ENCODE results near the gene LRFN3. TPM values are rescaled to one million over a fixed set of nuclear protein-coding genes. Genes with fewer than 3 reads are reported as not detected.

Gene LRFN3
- total RNA-seq, 4 donors from 2014 or later = 12.1 to 48.6 (median 16.6) TPM

DNA sequence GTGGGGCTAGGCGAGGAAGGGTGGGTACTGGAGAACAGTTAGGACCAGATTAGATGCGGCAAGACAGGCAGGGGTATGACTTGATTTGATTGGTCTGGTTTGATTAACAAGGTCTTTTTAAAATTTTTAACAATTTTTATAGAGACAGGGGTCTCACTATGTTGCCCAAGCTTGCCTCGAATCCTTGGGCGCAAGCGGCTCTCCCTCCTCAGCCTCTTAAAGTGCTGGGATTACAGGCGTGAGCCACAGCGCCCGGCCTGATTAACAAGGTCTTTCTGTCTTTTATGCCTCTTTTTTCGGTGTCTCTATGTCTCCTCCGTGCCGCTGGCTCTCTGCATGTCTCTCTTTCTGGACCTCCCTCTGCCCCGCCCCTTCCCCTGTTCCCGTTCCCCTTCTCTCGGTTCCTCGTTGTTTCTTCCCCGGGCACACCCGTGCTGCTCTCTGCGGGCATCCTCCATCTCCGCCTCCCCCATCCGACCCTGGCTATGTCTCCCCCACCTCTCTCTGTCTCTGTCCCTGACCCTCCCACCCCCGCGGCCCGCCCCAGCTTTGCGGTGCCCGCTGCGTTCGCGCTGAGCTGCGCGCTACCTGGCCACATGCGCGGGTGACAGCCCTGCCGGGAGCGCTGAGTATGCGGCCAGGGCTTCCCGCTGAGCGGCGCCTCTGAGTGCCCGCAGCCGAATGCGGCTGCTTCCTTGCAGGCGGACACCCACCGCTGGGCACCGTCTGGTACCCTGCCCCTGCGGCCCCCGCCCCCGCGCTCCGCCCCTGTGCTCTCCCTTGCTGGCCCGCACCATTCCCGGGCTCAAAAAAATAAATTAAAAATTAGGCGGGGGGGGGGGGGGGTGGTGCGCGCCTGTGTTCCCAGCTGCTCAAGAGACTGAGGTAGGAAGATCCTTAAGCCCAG is 50.7 kb downstream of the LRFN3 start:
- Histone ChIP-seq H3K27ac (no peak overlapping the region), H3K36me3 (no peaks in the 10 kb centered on the region), H3K4me3 (peak overlapping the region in 2 of 4 donors; percentile 27 to 40), H3K9me3 (no peaks in the 10 kb centered on the region), H3K4me1 (peaks cover 0 to 11% (median 10%) of the 10 kb centered on the region in 4 donors), H3K27me3 (peaks cover 38% of the 10 kb centered on the region)
- TF ChIP-seq POLR2A (IDR thresholded peaks at IDR 0.05) (no peak), POLR2AphosphoS5 (IDR thresholded peaks at IDR 0.05) (no peak), EP300 (IDR thresholded peaks at IDR 0.05; ENCODE audit: low read depth) (no peak)
- TF ChIP-seq, protein P1, sequence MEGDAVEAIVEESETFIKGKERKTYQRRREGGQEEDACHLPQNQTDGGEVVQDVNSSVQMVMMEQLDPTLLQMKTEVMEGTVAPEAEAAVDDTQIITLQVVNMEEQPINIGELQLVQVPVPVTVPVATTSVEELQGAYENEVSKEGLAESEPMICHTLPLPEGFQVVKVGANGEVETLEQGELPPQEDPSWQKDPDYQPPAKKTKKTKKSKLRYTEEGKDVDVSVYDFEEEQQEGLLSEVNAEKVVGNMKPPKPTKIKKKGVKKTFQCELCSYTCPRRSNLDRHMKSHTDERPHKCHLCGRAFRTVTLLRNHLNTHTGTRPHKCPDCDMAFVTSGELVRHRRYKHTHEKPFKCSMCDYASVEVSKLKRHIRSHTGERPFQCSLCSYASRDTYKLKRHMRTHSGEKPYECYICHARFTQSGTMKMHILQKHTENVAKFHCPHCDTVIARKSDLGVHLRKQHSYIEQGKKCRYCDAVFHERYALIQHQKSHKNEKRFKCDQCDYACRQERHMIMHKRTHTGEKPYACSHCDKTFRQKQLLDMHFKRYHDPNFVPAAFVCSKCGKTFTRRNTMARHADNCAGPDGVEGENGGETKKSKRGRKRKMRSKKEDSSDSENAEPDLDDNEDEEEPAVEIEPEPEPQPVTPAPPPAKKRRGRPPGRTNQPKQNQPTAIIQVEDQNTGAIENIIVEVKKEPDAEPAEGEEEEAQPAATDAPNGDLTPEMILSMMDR (IDR thresholded peaks at IDR 0.05) = no peak
- peak; percentile 57 for DNase-seq
- intact Hi-C loops (cut with DNase I; ENCODE audit: low total_unique reads) (no loop called here), in situ Hi-C loops (cut with MboI; ENCODE audit: low pct_ligation_motif_present in 1 of 4, low pct_unique_long_range_greater_than_20kb in 1 of 4, low sequenced_read_pairs in 3 of 4) (no loop called here)
- WGBS, 2 donors (ENCODE audit: low coverage in 1 of 2) = 8 to 10% methylated on average over 16 to 53 of the region's 54 CpGs

DNA sequence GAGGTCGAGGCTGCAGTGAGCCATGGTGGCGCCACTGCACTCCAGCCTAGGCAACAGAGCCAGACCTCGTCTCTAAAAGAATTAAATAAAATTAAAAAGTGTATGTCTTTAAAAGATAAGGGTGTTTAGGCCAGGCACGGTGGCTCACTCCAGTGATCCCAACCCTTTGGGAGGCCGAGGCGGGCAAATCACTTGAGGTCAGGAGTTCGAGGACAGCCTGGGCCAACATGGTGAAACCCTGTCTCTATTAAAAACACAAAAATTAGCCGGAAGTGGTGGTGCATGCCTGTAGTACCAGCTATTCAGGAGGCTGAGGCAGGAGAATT is 51.4 kb downstream of the LRFN3 start:
- WGBS, 2 donors (ENCODE audit: low coverage in 1 of 2) = 23% methylated on average over 4 to 8 of the region's 8 CpGs
- H3K27me3 ChIP-seq = peaks cover 38% of the 10 kb centered on the region
- H3K4me1 ChIP-seq = peaks cover 0 to 11% (median 10%) of the 10 kb centered on the region in 4 donors
- H3K9me3 ChIP-seq = no peaks in the 10 kb centered on the region
- no peak for DNase-seq
- no peak for TF ChIP-seq POLR2A (IDR thresholded peaks at IDR 0.05)
- TF ChIP-seq, protein P1 (IDR thresholded peaks at IDR 0.05) = no peak
- TF ChIP-seq POLR2AphosphoS5 (IDR thresholded peaks at IDR 0.05) = no peak
- TF ChIP-seq EP300 (IDR thresholded peaks at IDR 0.05; ENCODE audit: low read depth) = no peak
- intact Hi-C loops (cut with DNase I; ENCODE audit: low total_unique reads) = no loop called here
- in situ Hi-C loops (cut with MboI; ENCODE audit: low pct_ligation_motif_present in 1 of 4, low pct_unique_long_range_greater_than_20kb in 1 of 4, low sequenced_read_pairs in 3 of 4) = no loop called here
- H3K27ac ChIP-seq = no peak overlapping the region
- H3K36me3 ChIP-seq = no peaks in the 10 kb centered on the region
- H3K4me3 ChIP-seq = peak overlapping the region in 1 of 4 donors; percentile 40

DNA sequence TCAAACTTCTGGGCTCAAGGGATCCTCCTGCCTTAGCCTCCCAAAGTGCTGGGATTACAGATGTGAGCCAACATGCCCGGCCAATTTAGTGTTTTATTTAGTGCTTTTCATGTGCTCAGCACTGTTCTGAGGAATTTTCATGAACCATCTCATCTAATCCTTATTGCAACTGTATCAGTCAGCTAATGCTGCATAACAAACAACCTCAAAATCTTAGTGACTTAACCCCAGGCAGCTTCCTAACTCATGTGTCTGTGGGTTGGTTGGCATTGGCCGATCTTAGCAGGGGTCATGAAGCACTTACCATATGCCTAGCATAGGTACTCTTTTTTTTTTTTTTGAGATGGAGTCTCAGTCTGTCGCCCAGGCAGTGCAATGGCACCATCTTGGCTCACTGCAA is 52.6 kb downstream of the LRFN3 start:
- H3K27ac ChIP-seq = no peak overlapping the region
- H3K4me3 ChIP-seq = no peak overlapping the region
- peaks cover 38% of the 10 kb centered on the region for H3K27me3 ChIP-seq
- DNase-seq = no peak
- H3K36me3 ChIP-seq = no peaks in the 10 kb centered on the region
- no peaks in the 10 kb centered on the region for H3K9me3 ChIP-seq
- intact Hi-C loops (cut with DNase I; ENCODE audit: low total_unique reads) = no loop called here
- WGBS, 2 donors (ENCODE audit: low coverage in 1 of 2) = 94% methylated on average over 2 to 3 of the region's 3 CpGs
- H3K4me1 ChIP-seq = peaks cover 0 to 12% (median 10%) of the 10 kb centered on the region in 4 donors
- in situ Hi-C loops (cut with MboI; ENCODE audit: low pct_ligation_motif_present in 1 of 4, low pct_unique_long_range_greater_than_20kb in 1 of 4, low sequenced_read_pairs in 3 of 4) = no loop called here
- TF ChIP-seq, protein P1 (IDR thresholded peaks at IDR 0.05) = no peak
- TF ChIP-seq POLR2A (IDR thresholded peaks at IDR 0.05) (no peak), POLR2AphosphoS5 (IDR thresholded peaks at IDR 0.05) (no peak), EP300 (IDR thresholded peaks at IDR 0.05; ENCODE audit: low read depth) (no peak)

DNA sequence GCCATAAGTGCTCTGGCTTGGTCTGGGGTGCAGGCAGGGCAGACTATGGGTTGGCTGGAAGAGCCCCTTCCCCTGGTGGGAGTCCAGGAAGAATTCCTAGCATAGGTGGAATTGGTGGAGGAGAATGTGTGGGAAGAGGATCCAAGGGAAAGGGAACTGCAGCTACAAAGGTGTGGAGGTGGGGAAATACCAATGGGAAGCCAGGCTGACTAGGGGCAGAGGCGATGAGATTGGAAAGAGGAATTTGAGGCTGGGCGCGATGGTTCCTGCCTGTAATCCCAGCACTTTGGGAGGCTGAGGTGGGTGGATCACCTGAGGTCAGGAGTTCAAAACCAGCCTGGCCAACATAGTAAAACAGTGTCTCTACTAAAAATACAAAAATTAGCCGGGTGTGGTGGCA is 54.0 kb downstream of the LRFN3 start:
- in situ Hi-C loops (cut with MboI; ENCODE audit: low pct_ligation_motif_present in 1 of 4, low pct_unique_long_range_greater_than_20kb in 1 of 4, low sequenced_read_pairs in 3 of 4) (no loop called here), intact Hi-C loops (cut with DNase I; ENCODE audit: low total_unique reads) (no loop called here)
- H3K27me3 ChIP-seq = peaks cover 38% of the 10 kb centered on the region
- WGBS, 2 donors (ENCODE audit: low coverage in 1 of 2) = 95 to 100% methylated on average over 2 to 4 of the region's 4 CpGs
- H3K4me1 ChIP-seq = peaks cover 5 to 19% (median 16%) of the 10 kb centered on the region in 4 donors
- no peak for DNase-seq
- no peaks in the 10 kb centered on the region for H3K9me3 ChIP-seq
- no peak overlapping the region for H3K27ac ChIP-seq
- H3K36me3 ChIP-seq = no peaks in the 10 kb centered on the region
- TF ChIP-seq POLR2A (IDR thresholded peaks at IDR 0.05) (no peak), EP300 (IDR thresholded peaks at IDR 0.05; ENCODE audit: low read depth) (no peak), POLR2AphosphoS5 (IDR thresholded peaks at IDR 0.05) (no peak)
- TF ChIP-seq, protein P1 (IDR thresholded peaks at IDR 0.05) = no peak
- no peak overlapping the region for H3K4me3 ChIP-seq

Data from transverse colon (tissue), 4 donors.